K562 (cell line): ENCODE results near the gene PITRM1. TPM values are rescaled to one million over a fixed set of nuclear protein-coding genes. Genes with fewer than 3 reads are reported as not detected.

ENCODE experiments used
- ATAC-seq: fragments of 200-7000 bp; cut with Tn5 transposase; 3 replicates; pipeline ENCODE4 v1.9.1; 2020; ENCODE audit warnings: moderate library complexity
- BruUV-seq: library from RNA; stranded (reverse); fragments of 400-500 nt; replicated peaks from 2 replicates; lab custom pipeline; 2021; lab: Mats Ljungman, UMichigan
- CTCF ChIA-PET: fragments of 300-600 bp; formaldehyde crosslinking; extraction: SDS; loops from one replicate; lab custom pipeline; 2021; ENCODE audit warnings: low intra/inter-chr PET ratio; lab: Yijun Ruan, JAX
- POLR2A ChIA-PET: fragments of 300-600, 350-650 bp; sonication (Branson Sonifier 250); formaldehyde crosslinking; extraction: SDS; loops from one replicate; lab custom pipeline; 2021; ENCODE audit warnings: antibody characterized with exemption, inconsistent platforms; lab: Yijun Ruan, JAX
- DNase-seq, 4 experiments: peaks; one replicate each; pipeline versions ENCODE4 v3.0.0 to v3.0.0-alpha.2; 2011 to 2018; ENCODE audit warnings: low spot score in 3 of 4, mixed read lengths in 3 of 4; ENCODE audit errors: extremely low read depth in 1 of 4
- FAIRE-seq: peaks from 2 replicates; lab custom pipeline; 2011; peaks lifted over from hg19 to GRCh38; lab: Jason Lieb, UNC
- H2AFZ ChIP-seq: 2 replicates; pipeline ENCODE4 v1.6.0; 2011; ENCODE audit warnings: low read depth, low read length, control low read depth, inconsistent platforms
- H3K27ac ChIP-seq: fragments of 200-600 bp; 3 replicates; pipeline ENCODE4 v1.8.0; 2011; ENCODE audit warnings: low read depth, mild to moderate bottlenecking, control low read depth, inconsistent platforms, low read length, moderate library complexity, mixed read lengths; ENCODE audit errors: extremely low read depth
- H3K27me3 ChIP-seq, 2 experiments: fragments of 300-600 bp in 1 of 2; 2 replicates in 1 of 2; 3 replicates in 1 of 2; pipeline versions ENCODE4 v1.6.0 to v1.8.0; 2011; ENCODE audit warnings: inconsistent platforms in 2 of 2, low read length in 2 of 2, mild to moderate bottlenecking in 1 of 2, mixed read lengths in 1 of 2, moderate library complexity in 1 of 2; ENCODE audit not compliant: control insufficient read depth in 2 of 2, insufficient read depth in 2 of 2
- H3K36me3 ChIP-seq: fragments of 300-600 bp; 3 replicates; pipeline ENCODE4 v1.8.0; 2011; ENCODE audit warnings: mild to moderate bottlenecking, low read length, inconsistent platforms; ENCODE audit not compliant: control insufficient read depth, insufficient read depth
- H3K4me1 ChIP-seq, 2 experiments: fragments of 200-600 bp in 1 of 2; replicated peaks in 1 of 2; 2 replicates in 1 of 2; 3 replicates in 1 of 2; pipeline versions ENCODE4 v1.5.1 to v1.8.0; 2011; ENCODE audit warnings: inconsistent platforms in 2 of 2, low read length in 2 of 2, mild to moderate bottlenecking in 1 of 2, mixed read lengths in 1 of 2, moderate library complexity in 1 of 2; ENCODE audit not compliant: control insufficient read depth in 2 of 2, insufficient read depth in 2 of 2
- H3K4me2 ChIP-seq: 2 replicates; pipeline ENCODE4 v1.6.1; 2011; ENCODE audit warnings: low read length, control low read depth, inconsistent platforms, mixed read lengths; ENCODE audit not compliant: insufficient read depth
- H3K4me3 ChIP-seq: fragments of 200-600 bp; sonication (generic), shearing (Covaris generic); 2 replicates; pipeline ENCODE4 v1.5.1; 2016; ENCODE audit warnings: control low read depth, inconsistent platforms
- H3K79me2 ChIP-seq: fragments of 200-600 bp; 3 replicates; pipeline ENCODE4 v1.8.0; 2011; ENCODE audit warnings: low read length, inconsistent platforms; ENCODE audit not compliant: control insufficient read depth, insufficient read depth
- H3K9ac ChIP-seq, 2 experiments: 2 replicates each; pipeline versions ENCODE4 v1.6.0 to v1.6.1; 2011; ENCODE audit warnings: low read depth in 2 of 2, low read length in 2 of 2, control low read depth in 1 of 2, inconsistent platforms in 1 of 2, mild to moderate bottlenecking in 1 of 2, mixed read lengths in 1 of 2; ENCODE audit not compliant: insufficient read depth in 1 of 2
- H3K9me1 ChIP-seq: one replicate; pipeline ENCODE4 v1.6.0; 2011; ENCODE audit warnings: inconsistent platforms, mild to moderate bottlenecking, low read length, moderate library complexity; ENCODE audit not compliant: control insufficient read depth, insufficient read depth
- H3K9me3 ChIP-seq: replicated peaks from 2 replicates; pipeline ENCODE4 v1.5.1; 2011; ENCODE audit warnings: low read depth, low read length, inconsistent platforms; ENCODE audit not compliant: control insufficient read depth, insufficient read depth
- H4K20me1 ChIP-seq: replicated peaks from 2 replicates; pipeline ENCODE4 v1.6.1; 2011; ENCODE audit warnings: low read length, inconsistent platforms, mixed read lengths; ENCODE audit not compliant: control insufficient read depth, insufficient read depth
- ATF7 ChIP-seq: fragments of 450-650 bp; IDR thresholded peaks from 2 replicates; pipeline ENCODE4 v1.7.1; 2014; ENCODE audit warnings: mild to moderate bottlenecking, moderate library complexity
- CTCFL ChIP-seq: IDR thresholded peaks from 2 replicates; pipeline ENCODE4 v1.6.1; 2011; ENCODE audit warnings: borderline replicate concordance, low read depth, mild to moderate bottlenecking, moderate library complexity, low read length; ENCODE audit not compliant: insufficient read depth, poor library complexity, severe bottlenecking
- ESRRA ChIP-seq: fragments of 450-650 bp; IDR thresholded peaks from 2 replicates; pipeline ENCODE4 v1.6.1; 2014; ENCODE audit warnings: low read depth, mild to moderate bottlenecking, moderate library complexity, borderline replicate concordance
- HOMEZ ChIP-seq: fragments of 250-450 bp; sonication (Bioruptor Pico); IDR thresholded peaks from 2 replicates; pipeline ENCODE4 v1.4.0; 2020; ENCODE audit warnings: mild to moderate bottlenecking, moderate library complexity
- MCM2 ChIP-seq: fragments of 450-650 bp; IDR thresholded peaks from 2 replicates; pipeline ENCODE4 v1.6.1; 2017; ENCODE audit warnings: low read depth, mild to moderate bottlenecking
- MECOM ChIP-seq: fragments of 250-450 bp; sonication (Bioruptor Pico); IDR thresholded peaks from 2 replicates; pipeline ENCODE4 v1.8.0; 2022; ENCODE audit warnings: inconsistent platforms
- NBN ChIP-seq: fragments of 450-650 bp; IDR thresholded peaks from 2 replicates; pipeline ENCODE4 v1.6.1; 2016; ENCODE audit warnings: low read depth, mild to moderate bottlenecking
- PHB2 ChIP-seq: fragments of 450-650 bp; IDR thresholded peaks from 2 replicates; pipeline ENCODE4 v1.6.1; 2017; ENCODE audit warnings: low read depth
- SLC30A9 ChIP-seq: fragments of 250-450 bp; sonication (Bioruptor Pico); IDR thresholded peaks from 2 replicates; pipeline ENCODE4 v1.8.0; 2022; ENCODE audit warnings: mild to moderate bottlenecking, moderate library complexity
- TSC22D4 ChIP-seq: fragments of 450-650 bp; IDR thresholded peaks from 2 replicates; pipeline ENCODE4 v1.6.1; 2016; ENCODE audit warnings: missing genetic modification characterization, missing biosample characterization, control low read depth
- ZFX ChIP-seq: sonication (generic); formaldehyde crosslinking; IDR thresholded peaks from 2 replicates; pipeline ENCODE4 v1.8.0; 2022; ENCODE audit warnings: mild to moderate bottlenecking, missing genetic modification reagents, moderate library complexity
- ZNF24 ChIP-seq: fragments of 450-650 bp; IDR thresholded peaks from 2 replicates; pipeline ENCODE4 v1.6.1; 2016
- ZNF347 ChIP-seq: fragments of 450-650 bp; formaldehyde crosslinking; IDR thresholded peaks from 2 replicates; pipeline ENCODE4 v1.4.0; 2020; ENCODE audit warnings: low read depth, mild to moderate bottlenecking, moderate library complexity
- ZNF609 ChIP-seq: sonication (generic); formaldehyde crosslinking; IDR thresholded peaks from 2 replicates; pipeline ENCODE4 v1.8.1; 2023; ENCODE audit warnings: missing genetic modification reagents, mild to moderate bottlenecking, borderline replicate concordance
- WGBS: fragments of 100-300 bp; shearing (Covaris generic); methylation state at CpG from one replicate; pipeline ENCODE4 v1.1.6; 2016; ENCODE audit warnings: low coverage, mixed read lengths; ENCODE audit not compliant: insufficient coverage; ENCODE audit errors: missing lambda C conversion rate; 5-methylcytosine and 5-hydroxymethylcytosine counted together
- in situ Hi-C: fragments of 300-500 bp; cut with MboI; formaldehyde crosslinking; loops from 4 replicates; pipeline ENCODE4 v1.15.0; 2018; ENCODE audit warnings: inconsistent platforms, mixed read lengths
- intact Hi-C: fragments of 100-400 bp; cut with micrococcal nuclease; formaldehyde crosslinking; loops from 2 replicates; pipeline ENCODE4 v1.14.2; 2022
- polyA plus RNA-seq, 8 experiments: library from polyadenylated mRNA; depleted of rRNA in 4 of 8; stranded (reverse) in 5 of 8; unstranded in 3 of 8; fragments of >200 nt; fragmentation: Nextera tagmentation in 2 of 8; fragmentation: Illumina TruSeq in 1 of 8; extraction: Ambion mirVana in 2 of 8; extraction: Trizol in 1 of 8; gene quantifications; 2 replicates each; pipeline versions ENCODE4 v1.2.1 to v1.2.3, GENCODE V29; 2011 to 2014; ENCODE audit warnings: inconsistent platforms in 1 of 8, missing spikeins in 1 of 8
- total RNA-seq, 7 experiments: library from RNA; depleted of rRNA in 6 of 7; stranded (reverse); fragments of >200 nt in 6 of 7; fragmentation: Illumina TruSeq in 2 of 7; extraction: Trizol in 2 of 7; gene quantifications; 2 replicates each; pipeline versions ENCODE4 v1.2.1 to v1.2.3, GENCODE V29; 2011 to 2021; ENCODE audit warnings: low replicate concordance in 1 of 7

PITRM1 gene
- total and polyA plus RNA-seq, 9 of the 15 experiments (the other 6 are each of a cell fraction or from before 2014, with no cell fraction given): 21.1 to 70.4 (median 39.7) TPM

DNA sequence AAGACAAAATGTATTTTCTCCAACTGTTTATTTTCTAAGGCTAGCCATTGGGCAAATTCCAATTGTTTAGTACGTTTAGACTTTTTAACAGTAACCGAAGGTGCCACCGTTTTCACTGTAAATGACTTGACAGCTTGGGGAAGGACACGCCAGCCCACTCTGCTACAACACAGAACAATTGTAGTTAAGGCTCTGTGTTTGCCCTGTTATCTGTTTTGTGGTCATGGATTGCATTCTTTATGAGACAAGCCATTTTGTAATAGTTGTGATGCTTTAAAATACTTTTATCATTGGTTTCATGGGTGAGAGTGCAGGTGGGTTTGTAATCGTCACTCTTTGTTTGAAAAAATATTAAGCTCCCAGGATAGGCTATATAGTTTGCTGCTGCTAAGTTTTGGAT lies 6.6 kb upstream of the PITRM1 start:
- Histone ChIP-seq H2AFZ (no peak overlapping the region), H3K36me3 (no peaks in the 10 kb centered on the region), H3K4me2 (no peak overlapping the region), H4K20me1 (no peaks in the 10 kb centered on the region), H3K9me3 (no peaks in the 10 kb centered on the region; the same call in 1 of the 2 replicates), H3K79me2 (no peaks in the 10 kb centered on the region), H3K4me1 (no peaks in the 10 kb centered on the region), H3K27ac (no peak overlapping the region), H3K4me3 (no peak overlapping the region), H3K9ac (no peak overlapping the region), H3K9me1 (no peaks in the 10 kb centered on the region), H3K27me3 (peaks cover 16 to 31% of the 10 kb centered on the region in 2 experiments)
- intact Hi-C loops: no loop called here
- ATAC-seq (no peak), FAIRE-seq (no peak), DNase-seq (no peak)
- no TSS peak for BruUV-seq
- CTCF ChIA-PET: no interaction called here
- WGBS: 4% methylated on average over 5 of the region's 5 CpGs
- POLR2A ChIA-PET: no interaction called here
- in situ Hi-C loops: no loop called here
- TF ChIP-seq ESRRA (no peak), ZNF609 (no peak), ZNF24 (no peak), PHB2 (no peak), MCM2 (no peak), ATF7 (no peak), ZFX (no peak), HOMEZ (no peak), TSC22D4 (tag) (no peak), MECOM (CRISPR knock-in tag) (no peak), ZNF347 (no peak), SLC30A9 (no peak), NBN (no peak), CTCFL (no peak)
